ENCODE data around the gene TMX1.

The TMX1 gene

GRCh38 chr14:51242545-51243490 is 2.8 kb downstream of the TMX1 start:
- DNase-seq, result no peak

GRCh38 chr14:51244591-51244990 is 4.5 kb downstream of the TMX1 start:
- DNase-seq, result no peak
- intact Hi-C loops (cut with DNase I), result no loop called here

More at GRCh38 chr14:51242545-51243490, 2.8 kb downstream of the TMX1 start:
- intact Hi-C loops (cut with DNase I), result no loop called here

- no peak for DNase-seq
- intact Hi-C loops (cut with DNase I), result no loop called here
These were observed 6.0 kb downstream of the TMX1 start for GRCh38 chr14:51246032-51246431.

- no peak for DNase-seq
- intact Hi-C loops (cut with DNase I), result no loop called here
These were observed 8.3 kb downstream of the TMX1 start for GRCh38 chr14:51248016-51248987.

- no peak for DNase-seq
- intact Hi-C loops (cut with DNase I), result no loop called here
These were observed 11.4 kb downstream of the TMX1 start for GRCh38 chr14:51251486-51251885.

GRCh38 chr14:51253880-51254279 is 13.8 kb downstream of the TMX1 start:
- no peak for DNase-seq
- intact Hi-C loops (cut with DNase I), result no loop called here

GRCh38 chr14:51258280-51258679 is 18.2 kb downstream of the TMX1 start:
- DNase-seq, result no peak
- intact Hi-C loops (cut with DNase I), result no loop called here

- intact Hi-C loops (cut with DNase I), result no loop called here
- DNase-seq, result no peak
These were observed 18.7 kb downstream of the TMX1 start for GRCh38 chr14:51258788-51259187.

GRCh38 chr14:51260225-51260624 is 20.2 kb downstream of the TMX1 start:
- intact Hi-C loops (cut with DNase I), result no loop called here
- DNase-seq, result no peak

GRCh38 chr14:51261151-51261550 is 21.1 kb downstream of the TMX1 start:
- no peak for DNase-seq
- intact Hi-C loops (cut with DNase I), result no loop called here

GRCh38 chr14:51262868-51263267 is 22.8 kb downstream of the TMX1 start:
- intact Hi-C loops (cut with DNase I), result no loop called here
- no peak for DNase-seq

GRCh38 chr14:51269634-51270033 is 29.6 kb downstream of the TMX1 start:
- intact Hi-C loops (cut with DNase I), result no loop called here
- no peak for DNase-seq

- intact Hi-C loops (cut with DNase I), result no loop called here
- DNase-seq, result no peak
These were observed 36.6 kb downstream of the TMX1 start for GRCh38 chr14:51276605-51277004.

GRCh38 chr14:51277753-51278415 is 37.8 kb downstream of the TMX1 start:
- no peak for DNase-seq
- intact Hi-C loops (cut with DNase I), result no loop called here

- no peak for DNase-seq
- intact Hi-C loops (cut with DNase I), result loop anchor here (10.0 kb wide), 1 partner anchor 692 kb away; no protein-coding TSS in a partner anchor
These were observed 42.5 kb downstream of the TMX1 start for GRCh38 chr14:51282517-51282916.

- intact Hi-C loops (cut with DNase I), result loop anchor here (1.0 to 10.0 kb wide), 3 partner anchors 370 to 691 kb away; no protein-coding TSS in a partner anchor
- no peak for DNase-seq
These were observed 43.5 kb downstream of the TMX1 start for GRCh38 chr14:51283402-51284085.

GRCh38 chr14:51284241-51284640 is 44.2 kb downstream of the TMX1 start:
- no peak for DNase-seq
- intact Hi-C loops (cut with DNase I), result loop anchor here (10.0 kb wide), 1 partner anchor 691 kb away; no protein-coding TSS in a partner anchor

GRCh38 chr14:51285120-51285519 is 45.1 kb downstream of the TMX1 start:
- intact Hi-C loops (cut with DNase I), result loop anchor here (10.0 kb wide), 1 partner anchor 690 kb away; no protein-coding TSS in a partner anchor
- DNase-seq, result no peak

GRCh38 chr14:51289169-51289568 is 49.1 kb downstream of the TMX1 start:
- intact Hi-C loops (cut with DNase I), result loop anchor here (10.0 kb wide), 1 partner anchor 686 kb away; no protein-coding TSS in a partner anchor
- no peak for DNase-seq

- intact Hi-C loops (cut with DNase I), result no loop called here
- DNase-seq, result no peak
These were observed 50.1 kb downstream of the TMX1 start for GRCh38 chr14:51290132-51290531.
